HEK293T (cell line): ENCODE measurements around the gene ETHE1.

Experiments used
- ARNT ChIP-seq: fragments of 450-650 bp; IDR thresholded peaks from 2 replicates; pipeline ENCODE4 v1.6.1; 2017; ENCODE audit warnings: mild to moderate bottlenecking
- CTBP1 ChIP-seq: fragments of 450-650 bp; IDR thresholded peaks from 2 replicates; pipeline ENCODE4 v1.6.1; 2016; ENCODE audit warnings: borderline replicate concordance
- ELF4 ChIP-seq: fragments of 450-650 bp; IDR thresholded peaks from 2 replicates; pipeline ENCODE4 v1.6.1; 2017; ENCODE audit warnings: antibody characterized with exemption
- FOXA1 ChIP-seq: fragments of 450-650 bp; IDR thresholded peaks from 2 replicates; pipeline ENCODE4 v1.6.1; 2016; ENCODE audit warnings: mild to moderate bottlenecking
- FOXK2 ChIP-seq: fragments of 450-650 bp; IDR thresholded peaks from 2 replicates; pipeline ENCODE4 v1.6.1; 2016; ENCODE audit warnings: mild to moderate bottlenecking
- FOXM1 ChIP-seq: fragments of 450-650 bp; IDR thresholded peaks from 2 replicates; pipeline ENCODE4 v1.6.1; 2017; ENCODE audit warnings: mild to moderate bottlenecking, borderline replicate concordance
- LEF1 ChIP-seq: fragments of 450-650 bp; IDR thresholded peaks from 2 replicates; pipeline ENCODE4 v1.6.1; 2017; ENCODE audit warnings: mild to moderate bottlenecking, borderline replicate concordance
- NFRKB ChIP-seq: fragments of 450-650 bp; IDR thresholded peaks from 2 replicates; pipeline ENCODE4 v1.6.1; 2016; ENCODE audit warnings: mild to moderate bottlenecking, moderate library complexity
- PKNOX1 ChIP-seq: fragments of 450-650 bp; IDR thresholded peaks from 2 replicates; pipeline ENCODE4 v1.6.1; 2016
- SP1 ChIP-seq: fragments of 450-650 bp; IDR thresholded peaks from 2 replicates; pipeline ENCODE4 v1.6.1; 2017
- SUZ12 ChIP-seq: fragments of 450-650 bp; IDR thresholded peaks from 2 replicates; pipeline ENCODE4 v1.6.1; 2016; ENCODE audit warnings: mild to moderate bottlenecking
- TARDBP ChIP-seq: fragments of 450-650 bp; IDR thresholded peaks from 2 replicates; pipeline ENCODE4 v1.6.1; 2016
- ZNF384 ChIP-seq: fragments of 450-650 bp; IDR thresholded peaks from 2 replicates; pipeline ENCODE4 v1.6.1; 2016

- no peak for TF ChIP-seq ZNF384
- no peak for TF ChIP-seq ELF4
- no peak for TF ChIP-seq SP1
- TF ChIP-seq ARNT = no peak
- TF ChIP-seq LEF1 = no peak
- no peak for TF ChIP-seq NFRKB
- TF ChIP-seq FOXA1 = no peak
- TF ChIP-seq TARDBP = no peak
- no peak for TF ChIP-seq SUZ12
- TF ChIP-seq CTBP1 = no peak
- TF ChIP-seq FOXM1 = no peak
- no peak for TF ChIP-seq PKNOX1
- no peak for TF ChIP-seq FOXK2
Observed at GRCh38 chr19:43462785-43463380, 64.1 kb downstream of the ETHE1 start.
